ENCODE data around the gene ROR1.

ROR1 gene

GRCh38 chr1:63914706-63915105 is 140.9 kb downstream of the ROR1 start:
- peak in 1 of 2 experiments; percentile 32 for DNase-seq

- peak; percentile 22 to 65 for DNase-seq
These were observed 141.3 kb downstream of the ROR1 start for GRCh38 chr1:63915121-63915520.

- DNase-seq = peak in 1 of 2 experiments; percentile 21
These were observed 142.9 kb downstream of the ROR1 start for GRCh38 chr1:63916485-63917360.

GRCh38 chr1:63917571-63918417 is 144.0 kb downstream of the ROR1 start:
- peak; percentile 17 to 59 for DNase-seq

GRCh38 chr1:63918418-63918945 is 144.7 kb downstream of the ROR1 start:
- no peak for DNase-seq

GRCh38 chr1:63920154-63921117 is 146.6 kb downstream of the ROR1 start:
- no peak for DNase-seq

- DNase-seq = no peak
These were observed 147.5 kb downstream of the ROR1 start for GRCh38 chr1:63921359-63921758.

- no peak for DNase-seq
These were observed 148.0 kb downstream of the ROR1 start for GRCh38 chr1:63921802-63922201.

GRCh38 chr1:63922848-63923247 is 149.0 kb downstream of the ROR1 start:
- no peak for DNase-seq

- DNase-seq = no peak
These were observed 149.5 kb downstream of the ROR1 start for GRCh38 chr1:63923302-63923701.

GRCh38 chr1:63924600-63924999 is 150.8 kb downstream of the ROR1 start:
- DNase-seq = no peak

- no peak for DNase-seq
These were observed 154.6 kb downstream of the ROR1 start for GRCh38 chr1:63928186-63929105.

GRCh38 chr1:63929106-63929478 is 155.3 kb downstream of the ROR1 start:
- no peak for DNase-seq

GRCh38 chr1:63931468-63931867 is 157.7 kb downstream of the ROR1 start:
- DNase-seq = no peak

GRCh38 chr1:63934697-63935096 is 160.9 kb downstream of the ROR1 start:
- no peak for DNase-seq

GRCh38 chr1:63935143-63935542 is 161.3 kb downstream of the ROR1 start:
- no peak for DNase-seq

- DNase-seq = no peak
These were observed 161.7 kb downstream of the ROR1 start for GRCh38 chr1:63935553-63935952.

GRCh38 chr1:63936276-63936675 is 162.5 kb downstream of the ROR1 start:
- DNase-seq = no peak

GRCh38 chr1:63936801-63937200 is 163.0 kb downstream of the ROR1 start:
- no peak for DNase-seq

GRCh38 chr1:63937461-63938022 is 163.7 kb downstream of the ROR1 start:
- no peak for DNase-seq

- no peak for DNase-seq
These were observed 166.6 kb downstream of the ROR1 start for GRCh38 chr1:63940440-63940839.

Measured in NCI-H524 (cell line).